HG02759 (cell line): ENCODE results near the gene LGR4.
"Not testable (repeated sequence)": the region's sequence is repeated elsewhere in the genome, so short reads cannot be mapped to it uniquely, and the experiment has no call there.

ENCODE experiments used
- ATAC-seq: cut with Tn5 transposase; IDR thresholded peaks from one replicate; pipeline ENCODE4 v1.9.1; 2021; ENCODE audit warnings: mild to moderate bottlenecking, moderate library complexity; ENCODE audit not compliant: unreplicated experiment

The LGR4 gene

GRCh38 chr11:27460158-27460978, 12.2 kb downstream of the LGR4 start:
- ATAC-seq = no peak

DNA sequence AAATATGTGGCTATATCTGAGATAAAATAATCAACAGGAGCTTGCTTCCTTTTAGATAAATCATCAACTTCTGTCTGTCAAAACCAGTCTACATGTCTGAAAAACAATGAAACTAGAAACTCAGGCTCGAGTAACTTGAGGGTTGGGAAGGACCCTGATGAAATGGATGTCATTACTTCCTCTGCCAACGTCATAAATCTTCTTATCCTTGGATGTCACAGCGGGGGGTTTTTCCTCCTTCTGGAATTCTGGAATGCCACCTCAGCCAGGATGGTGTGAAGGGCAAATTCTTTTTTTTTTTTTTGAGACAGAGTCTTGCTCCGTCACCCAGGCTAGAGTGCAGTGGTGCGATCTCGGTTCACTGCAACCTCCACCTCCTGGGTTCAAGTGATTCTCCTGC, 13.4 kb downstream of the LGR4 start:
- no peak for ATAC-seq

- ATAC-seq = no peak
These were observed 14.4 kb downstream of the LGR4 start for GRCh38 chr11:27458182-27458581.

DNA sequence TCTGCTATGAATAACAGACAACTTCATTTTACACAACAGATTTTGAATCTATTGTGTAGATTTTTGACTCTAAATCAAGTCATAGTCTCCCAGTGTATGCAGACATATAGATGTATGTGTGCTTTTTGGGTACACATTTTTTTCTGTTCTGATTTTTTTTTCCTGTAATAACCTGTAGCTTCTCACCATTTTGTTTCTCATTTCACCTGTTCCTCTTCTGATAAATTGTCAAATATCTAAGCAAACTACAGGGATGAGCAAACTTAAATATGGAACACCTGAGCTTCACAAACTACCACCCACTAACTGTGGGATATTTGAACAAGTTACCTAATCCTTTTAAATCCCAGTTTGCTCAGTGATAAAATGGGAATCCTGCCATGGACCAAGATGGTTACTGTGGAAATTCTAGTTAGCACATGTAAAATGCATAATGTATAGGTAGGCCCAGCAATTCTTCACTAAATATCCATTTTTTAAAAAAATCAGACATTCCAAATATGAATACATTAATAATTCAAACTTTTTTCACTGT, 15.7 kb downstream of the LGR4 start:
- ATAC-seq = no peak

DNA sequence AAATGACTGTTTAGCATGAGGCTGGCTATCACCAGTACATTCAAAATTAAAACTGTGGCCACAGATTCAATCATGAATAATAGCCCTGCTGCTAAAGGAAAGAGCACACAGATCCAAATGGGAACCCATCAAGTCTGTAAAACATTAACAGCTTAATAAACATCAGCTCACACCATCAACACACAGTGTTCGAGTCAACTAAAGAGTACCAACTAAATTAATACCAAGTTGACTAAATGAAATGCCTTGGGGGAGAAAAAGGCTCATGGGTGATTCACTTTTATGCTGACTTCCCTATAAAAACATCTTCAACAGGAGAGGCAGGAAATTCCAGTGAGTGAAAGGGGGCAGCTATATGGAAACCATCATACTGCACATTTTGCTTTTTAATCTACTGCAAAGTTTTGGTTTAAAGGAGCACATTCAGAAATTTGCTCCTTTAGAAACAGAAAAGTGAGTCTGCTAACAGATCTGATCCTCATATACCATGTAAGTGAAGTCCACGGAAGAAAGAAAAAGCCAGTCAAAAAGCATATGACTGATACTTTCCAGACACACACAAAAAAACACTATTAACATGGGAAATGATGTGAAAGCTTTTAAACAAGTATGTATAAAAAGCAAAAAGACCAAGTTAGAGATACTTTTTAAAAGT, 16.3 kb downstream of the LGR4 start:
- ATAC-seq = no peak

DNA sequence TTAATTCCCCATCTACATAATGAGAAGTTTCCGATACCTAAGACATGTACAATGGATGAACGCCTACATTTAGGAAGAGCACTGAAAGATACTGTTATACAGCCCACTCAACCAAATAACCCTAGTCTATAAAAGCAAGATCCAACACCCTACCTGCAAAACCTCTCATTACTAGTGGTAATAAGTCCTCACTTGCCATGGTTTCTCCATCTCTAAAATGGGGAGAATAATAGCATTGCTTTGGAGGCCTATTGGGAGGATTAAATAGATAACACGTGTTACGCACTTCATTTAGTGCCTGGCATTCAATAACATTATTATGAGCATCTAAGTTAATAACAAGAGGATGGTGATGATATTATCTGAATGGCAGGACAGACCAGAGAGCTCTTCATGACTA, 16.9 kb downstream of the LGR4 start:
- ATAC-seq = no peak

GRCh38 chr11:27453701-27454100, 18.9 kb downstream of the LGR4 start:
- ATAC-seq = no peak

DNA sequence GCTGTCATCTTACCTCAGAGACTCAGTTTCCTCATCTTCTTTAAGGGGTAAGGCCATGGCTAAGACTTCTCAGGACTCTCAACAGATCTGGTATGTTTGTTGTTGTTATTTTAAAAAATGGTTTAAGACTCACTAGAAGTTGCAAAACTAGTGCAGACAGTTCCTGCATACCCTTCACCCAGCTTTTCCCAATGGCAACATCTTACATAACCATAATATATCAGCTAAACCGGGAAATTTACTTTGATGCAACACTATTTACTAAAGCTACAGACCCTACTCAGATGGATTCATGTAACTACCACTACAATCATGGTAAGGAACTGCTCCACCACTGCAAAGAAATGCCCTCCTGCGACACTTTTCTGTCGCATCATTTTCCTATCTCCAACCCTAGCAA, 20.4 kb downstream of the LGR4 start:
- no peak for ATAC-seq

DNA sequence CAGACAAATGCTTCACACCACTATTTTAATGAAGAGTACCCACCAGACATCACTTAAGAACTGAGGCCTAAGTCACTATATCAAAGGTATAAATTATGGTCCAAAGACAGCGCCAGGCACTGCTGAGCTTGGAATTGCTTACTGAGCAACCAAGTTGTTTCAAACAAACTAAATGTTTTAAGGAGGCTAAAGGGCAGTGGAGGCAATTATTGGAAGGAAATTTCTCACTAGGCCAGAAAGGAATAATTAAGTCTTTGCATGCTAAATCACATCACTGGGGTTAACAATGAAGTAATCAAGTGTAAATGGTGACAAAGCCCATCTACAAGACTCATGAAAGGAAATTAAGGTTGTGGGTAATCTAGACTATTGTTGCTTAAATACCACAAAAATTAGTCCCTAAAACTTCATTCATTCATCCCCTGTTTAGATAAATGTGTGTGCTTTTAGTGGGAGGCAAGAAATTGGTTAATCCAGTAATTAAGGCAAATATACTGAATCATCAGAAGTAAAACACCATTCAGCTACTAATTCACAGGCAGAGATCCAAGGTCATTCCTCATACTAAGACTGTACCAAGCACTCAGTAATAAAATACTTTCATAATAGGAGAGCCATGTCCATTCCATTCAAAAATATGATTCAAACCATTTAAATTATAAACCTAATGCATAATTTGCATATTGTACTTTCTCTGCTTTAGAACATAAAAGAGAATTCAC, 21.2 kb downstream of the LGR4 start:
- ATAC-seq = no peak

- ATAC-seq = not testable (repeated sequence)
These were observed 24.4 kb downstream of the LGR4 start for GRCh38 chr11:27448184-27448540.

GRCh38 chr11:27447288-27448183, 25.1 kb downstream of the LGR4 start:
- no peak for ATAC-seq

GRCh38 chr11:27445625-27446024, 27.0 kb downstream of the LGR4 start:
- no peak for ATAC-seq

DNA sequence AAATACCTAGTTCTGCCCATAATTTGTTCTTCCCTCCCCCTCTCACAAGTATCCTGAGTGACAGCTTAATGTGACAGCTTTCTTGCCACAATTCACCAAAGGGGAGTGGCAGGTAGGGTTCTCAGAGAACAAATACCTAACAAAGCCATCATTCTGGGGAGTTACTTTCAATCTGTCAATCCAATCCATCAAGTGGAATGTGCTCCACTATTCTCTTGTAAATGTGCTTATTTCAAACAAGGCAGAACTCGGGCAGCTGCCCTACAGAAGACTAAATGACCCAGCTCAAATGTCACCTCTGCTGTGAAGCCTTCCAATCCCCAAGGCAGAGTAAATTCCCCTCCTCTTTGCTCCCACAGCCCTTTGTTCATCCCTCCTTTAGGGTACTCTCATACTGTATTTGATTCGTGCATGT, 27.8 kb downstream of the LGR4 start:
- ATAC-seq = no peak

DNA sequence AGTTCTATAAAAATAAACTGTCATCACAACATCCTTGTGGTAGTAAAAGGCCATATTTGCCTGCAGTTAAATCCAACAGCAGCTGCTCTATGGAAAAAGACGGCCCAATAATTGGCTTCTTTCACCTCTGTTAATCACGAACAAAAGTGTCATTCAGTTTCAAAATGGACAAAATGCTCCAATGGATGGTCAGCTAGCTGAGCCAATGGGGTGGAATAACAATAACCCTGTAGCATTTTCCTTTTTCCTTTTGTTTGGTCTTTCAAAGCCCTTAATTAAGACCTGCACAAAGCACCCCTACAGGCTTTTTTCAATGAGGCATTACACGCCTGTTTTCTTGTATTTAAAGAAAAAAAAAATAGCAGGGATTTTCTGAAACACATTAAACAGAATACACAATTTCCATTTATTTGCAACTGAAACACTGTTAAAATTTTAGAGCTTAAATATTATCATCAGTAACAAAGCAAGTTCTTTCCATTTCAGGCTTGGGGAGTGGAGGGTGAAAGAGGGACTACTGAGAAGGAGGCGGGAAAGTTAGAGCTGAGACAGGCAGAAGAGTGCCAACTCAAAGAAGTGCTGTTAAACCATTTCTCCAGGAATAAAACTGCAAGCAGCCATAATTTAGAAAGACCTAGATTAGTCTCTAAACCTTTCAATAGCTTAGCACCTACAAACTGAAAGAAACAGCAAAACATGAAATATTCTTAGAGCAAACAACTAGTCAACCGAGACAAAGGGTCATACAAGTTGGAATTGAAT, 28.7 kb downstream of the LGR4 start:
- ATAC-seq = no peak

DNA sequence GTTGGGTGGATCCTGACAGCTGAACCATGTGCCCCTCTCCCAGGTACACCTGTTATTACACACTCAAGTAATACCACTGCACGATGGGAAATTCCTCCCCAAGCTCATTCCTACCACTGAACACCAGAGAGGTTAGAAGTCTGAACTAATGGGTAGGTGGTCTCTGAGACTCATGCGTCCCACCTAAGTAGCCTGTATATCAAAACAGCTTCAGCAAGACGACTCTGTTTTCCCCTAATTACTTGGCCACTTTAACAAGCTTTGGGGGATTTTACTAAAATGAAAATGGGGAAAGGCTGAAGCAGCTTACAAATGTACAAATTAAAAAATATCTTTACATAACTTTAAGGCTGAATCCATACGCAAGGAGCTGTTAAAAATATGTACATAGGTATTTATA, 29.4 kb downstream of the LGR4 start:
- ATAC-seq = no peak

DNA sequence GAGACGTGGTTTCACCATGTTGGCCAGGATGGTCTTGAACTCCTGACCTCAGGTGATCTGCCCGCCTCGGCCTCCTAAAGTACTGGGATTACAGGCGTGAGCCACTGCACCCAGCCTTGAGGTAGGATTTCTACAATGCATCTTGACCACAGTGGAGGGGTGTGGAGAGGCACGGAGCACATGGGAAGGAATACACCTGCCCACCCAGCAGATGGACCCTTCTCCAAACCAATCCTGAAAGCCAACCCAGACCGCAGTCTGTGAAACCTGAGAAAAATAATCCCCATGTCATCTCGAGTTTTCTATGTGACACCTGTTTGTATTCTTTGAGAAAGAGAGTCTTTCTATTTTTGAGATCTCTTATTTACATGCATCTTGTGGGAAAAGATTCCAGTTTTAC, 32.5 kb downstream of the LGR4 start:
- no peak for ATAC-seq

DNA sequence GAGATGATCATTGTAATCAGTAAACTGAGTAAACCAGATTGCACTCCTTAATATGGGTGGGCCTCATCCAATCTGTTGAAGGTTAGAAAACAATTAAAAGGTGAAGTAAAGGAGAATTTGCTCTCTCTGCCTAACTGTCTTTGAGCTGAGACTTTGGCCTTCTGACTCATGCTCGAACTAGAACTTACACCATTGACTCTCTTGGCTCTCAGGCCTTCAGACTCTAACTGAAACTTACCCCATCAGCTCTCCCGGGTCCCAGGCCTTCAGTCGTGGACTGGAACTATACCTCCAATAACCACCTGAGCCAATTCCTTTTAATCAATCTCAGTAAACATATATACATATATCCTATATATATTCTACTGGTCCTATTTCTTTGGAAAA, 34.0 kb downstream of the LGR4 start:
- no peak for ATAC-seq

DNA sequence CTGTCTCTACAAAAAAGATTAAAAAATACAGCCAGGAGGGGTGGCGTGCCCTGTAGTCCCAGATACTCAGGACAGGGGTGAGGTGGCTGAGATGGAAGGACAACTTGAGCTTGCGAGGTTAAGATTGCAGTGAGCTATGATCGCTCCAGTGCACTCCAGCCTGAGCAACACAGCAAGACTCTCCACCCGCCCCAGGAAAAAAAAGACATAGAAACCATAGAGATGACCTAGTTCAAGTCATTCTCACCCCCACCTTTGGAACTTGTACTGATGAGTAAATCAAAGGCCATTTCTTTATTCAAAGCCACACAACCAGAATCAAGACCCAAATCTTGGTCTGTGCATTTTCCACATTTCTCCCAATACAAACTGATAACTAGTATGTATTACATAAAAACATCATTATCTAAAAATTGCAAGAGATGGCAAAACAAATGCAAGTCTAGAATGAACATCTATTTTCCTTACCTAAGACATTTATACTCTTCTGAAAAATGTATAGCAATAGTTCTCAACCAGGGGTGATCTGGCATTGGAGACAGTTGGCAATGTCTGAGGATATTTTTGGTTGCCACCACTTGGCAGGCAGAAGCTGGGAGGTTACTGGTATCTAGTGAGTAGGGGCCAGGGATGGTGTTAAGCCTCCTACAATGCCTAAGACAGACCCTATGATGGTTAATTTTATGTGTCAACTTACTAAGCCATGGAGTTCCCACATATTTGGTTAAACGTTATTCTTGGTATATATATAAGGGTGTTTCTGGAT, 34.6 kb downstream of the LGR4 start:
- no peak for ATAC-seq

GRCh38 chr11:27436916-27437315, 35.7 kb downstream of the LGR4 start:
- no peak for ATAC-seq
